ENCODE measurements around the gene RUNX3. TPM values are rescaled to one million over a fixed set of nuclear protein-coding genes. Genes with fewer than 3 reads are reported as not detected.

The RUNX3 gene
- total and polyA plus RNA-seq, 2 donors from 2014 or later = 0.47 to 7.9 TPM

DNA sequence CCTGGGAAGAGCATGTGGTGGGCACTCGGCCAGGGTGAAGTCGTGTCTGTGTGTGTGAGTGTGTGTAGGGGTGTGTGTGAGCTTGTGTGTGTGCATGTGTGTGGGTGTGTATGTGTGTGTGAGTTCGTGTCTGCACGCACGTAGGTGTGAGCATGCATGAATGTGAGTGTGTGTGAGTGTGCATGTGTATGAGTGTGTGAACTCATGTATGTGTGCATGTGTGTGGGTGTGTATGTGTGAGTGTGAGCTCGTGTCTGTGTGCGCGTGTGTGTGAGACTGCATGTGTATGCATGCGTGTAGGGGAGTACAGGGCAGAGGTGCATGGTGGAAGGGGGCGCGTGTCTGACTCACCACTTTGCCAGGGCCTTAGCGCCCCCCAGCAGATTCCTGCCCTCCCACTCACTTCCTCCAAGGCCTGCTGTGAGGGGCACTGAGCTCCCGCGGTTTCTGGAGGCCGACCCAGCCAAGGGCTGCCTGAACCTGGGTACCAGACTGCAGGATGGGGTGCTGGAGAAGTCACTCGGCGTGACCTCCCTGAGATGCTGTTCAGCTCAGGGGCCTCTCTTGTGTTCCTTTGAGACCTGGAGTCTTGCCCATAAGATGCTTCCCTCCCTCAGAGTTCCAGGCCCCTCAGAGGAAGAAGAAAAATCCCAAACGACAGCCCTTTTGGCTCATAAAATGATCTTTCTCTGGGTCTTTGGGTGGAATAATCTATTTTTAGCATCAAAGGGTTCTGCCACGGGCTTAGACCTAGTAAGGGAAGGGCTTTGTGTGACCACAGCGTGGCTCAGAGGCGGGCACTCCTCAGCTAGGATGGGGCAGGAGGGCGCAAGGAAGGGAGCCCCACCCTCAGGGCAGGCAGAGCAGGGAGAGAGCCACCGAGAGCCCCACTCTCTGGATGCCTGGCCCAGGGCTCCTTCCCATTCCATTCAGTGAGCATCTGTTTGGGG is 41.1 kb upstream of the RUNX3 start:
- DNase-seq = peak in 2 of 5 donors; percentile 26 to 57

DNA sequence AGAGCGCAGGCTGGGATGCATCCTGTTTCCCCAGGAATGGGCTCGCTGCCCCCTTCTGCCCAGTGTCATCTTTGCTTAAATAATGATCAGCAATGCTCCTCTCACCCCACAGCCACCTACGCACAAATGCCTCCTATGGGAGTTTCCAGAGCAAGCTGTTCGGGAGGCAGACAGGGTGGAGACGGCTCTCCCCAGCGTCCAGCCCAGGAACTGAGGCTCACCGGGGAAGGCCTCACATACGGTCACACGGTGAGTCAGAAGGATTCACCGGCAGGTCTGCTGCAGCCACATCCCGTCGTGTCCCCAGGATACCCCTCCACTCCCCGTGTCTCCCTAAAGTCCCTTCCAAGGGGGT is 40.3 kb upstream of the RUNX3 start:
- no peaks in the 10 kb centered on the region for H3K27me3 ChIP-seq (ENCODE audit: control insufficient read depth, insufficient read depth, low read length)
- H3K9ac ChIP-seq (ENCODE audit: low read length in 3 of 3) = no peak overlapping the region
- intact Hi-C loops (cut with DNase I) = no loop called here
- H3K4me1 ChIP-seq (ENCODE audit: control insufficient read depth in 2 of 3, insufficient read depth in 2 of 3, low read depth in 1 of 3, low read length in 3 of 3) = no peaks in the 10 kb centered on the region
- DNase-seq (peak in 2 of 5 donors; percentile 22 to 47), FAIRE-seq (no peak)
- no peaks in the 10 kb centered on the region for H3K36me3 ChIP-seq (ENCODE audit: control insufficient read depth in 2 of 3, insufficient read depth in 3 of 3, low read length in 3 of 3)
- H3K9me3 ChIP-seq (ENCODE audit: control insufficient read depth in 2 of 3, insufficient read depth in 1 of 3, low read length in 3 of 3) = peaks cover 0 to 7% (median 7%) of the 10 kb centered on the region in 3 donors
- H3K27ac ChIP-seq (ENCODE audit: low read depth in 2 of 2, low read length in 2 of 2) = no peak overlapping the region
- no peak overlapping the region for H3K4me3 ChIP-seq (ENCODE audit: low read length in 3 of 3)
- TF ChIP-seq, protein P1, sequence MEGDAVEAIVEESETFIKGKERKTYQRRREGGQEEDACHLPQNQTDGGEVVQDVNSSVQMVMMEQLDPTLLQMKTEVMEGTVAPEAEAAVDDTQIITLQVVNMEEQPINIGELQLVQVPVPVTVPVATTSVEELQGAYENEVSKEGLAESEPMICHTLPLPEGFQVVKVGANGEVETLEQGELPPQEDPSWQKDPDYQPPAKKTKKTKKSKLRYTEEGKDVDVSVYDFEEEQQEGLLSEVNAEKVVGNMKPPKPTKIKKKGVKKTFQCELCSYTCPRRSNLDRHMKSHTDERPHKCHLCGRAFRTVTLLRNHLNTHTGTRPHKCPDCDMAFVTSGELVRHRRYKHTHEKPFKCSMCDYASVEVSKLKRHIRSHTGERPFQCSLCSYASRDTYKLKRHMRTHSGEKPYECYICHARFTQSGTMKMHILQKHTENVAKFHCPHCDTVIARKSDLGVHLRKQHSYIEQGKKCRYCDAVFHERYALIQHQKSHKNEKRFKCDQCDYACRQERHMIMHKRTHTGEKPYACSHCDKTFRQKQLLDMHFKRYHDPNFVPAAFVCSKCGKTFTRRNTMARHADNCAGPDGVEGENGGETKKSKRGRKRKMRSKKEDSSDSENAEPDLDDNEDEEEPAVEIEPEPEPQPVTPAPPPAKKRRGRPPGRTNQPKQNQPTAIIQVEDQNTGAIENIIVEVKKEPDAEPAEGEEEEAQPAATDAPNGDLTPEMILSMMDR (IDR thresholded peaks at IDR 0.05; ENCODE audit: borderline replicate concordance, extremely low read depth, insufficient read depth) = no peak

More for the DNA sequence above, 41.1 kb upstream of the RUNX3 start:
- no peaks in the 10 kb centered on the region for H3K4me1 ChIP-seq (ENCODE audit: control insufficient read depth in 2 of 3, insufficient read depth in 2 of 3, low read depth in 1 of 3, low read length in 3 of 3)
- intact Hi-C loops (cut with DNase I) = no loop called here
- FAIRE-seq = no peak
- H3K27ac ChIP-seq (ENCODE audit: low read depth in 2 of 2, low read length in 2 of 2) = no peak overlapping the region
- peaks cover 0 to 10% (median 7%) of the 10 kb centered on the region in 3 donors for H3K9me3 ChIP-seq (ENCODE audit: control insufficient read depth in 2 of 3, insufficient read depth in 1 of 3, low read length in 3 of 3)
- no peaks in the 10 kb centered on the region for H3K36me3 ChIP-seq (ENCODE audit: control insufficient read depth in 2 of 3, insufficient read depth in 3 of 3, low read length in 3 of 3)
- H3K4me3 ChIP-seq (ENCODE audit: low read length in 3 of 3) = no peak overlapping the region
- TF ChIP-seq, protein P1 (IDR thresholded peaks at IDR 0.05; ENCODE audit: borderline replicate concordance, extremely low read depth, insufficient read depth) = no peak
- no peak overlapping the region for H3K9ac ChIP-seq (ENCODE audit: low read length in 3 of 3)
- H3K27me3 ChIP-seq (ENCODE audit: control insufficient read depth, insufficient read depth, low read length) = no peaks in the 10 kb centered on the region

DNA sequence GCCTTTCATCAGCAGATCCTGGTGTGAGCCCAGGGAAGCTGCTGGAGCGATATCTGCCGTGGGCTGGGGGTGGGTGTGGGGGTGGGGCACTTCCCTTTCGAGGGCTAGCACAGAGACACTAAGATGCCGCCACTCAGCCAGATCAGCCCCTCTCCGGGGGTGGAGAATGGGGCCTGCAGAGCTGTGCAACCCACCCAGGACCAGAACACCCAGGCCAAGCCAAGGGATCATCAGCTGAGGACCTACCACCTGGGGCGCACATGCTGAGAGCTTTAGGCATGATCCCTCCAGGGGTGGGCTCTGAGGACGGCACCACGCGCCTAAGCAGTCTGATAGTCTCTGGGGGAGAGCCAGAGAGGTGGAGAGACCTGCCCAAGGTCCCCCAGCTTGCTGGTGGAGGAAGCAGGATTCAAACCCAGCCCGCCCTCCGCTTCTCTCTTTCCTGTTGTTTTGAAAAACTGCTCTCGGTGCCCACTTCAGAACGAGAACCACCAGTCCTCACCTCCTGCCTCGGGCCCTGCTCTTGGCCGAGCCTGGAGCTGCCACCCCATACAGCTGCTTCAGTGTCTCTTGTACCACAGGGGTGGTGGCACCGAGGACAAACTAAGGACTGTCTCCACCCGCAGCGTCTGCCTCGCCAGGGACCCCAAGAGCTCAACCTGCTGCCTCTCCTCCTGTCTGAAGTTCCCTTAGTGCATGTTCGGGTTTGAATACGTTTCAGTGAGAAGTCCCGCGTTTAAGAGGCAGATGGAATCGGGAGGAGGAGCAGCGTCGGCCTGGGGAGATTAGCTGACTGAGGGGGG is 39.7 kb upstream of the RUNX3 start:
- intact Hi-C loops (cut with DNase I) = no loop called here
- Histone ChIP-seq H3K36me3 (ENCODE audit: control insufficient read depth in 2 of 3, insufficient read depth in 3 of 3, low read length in 3 of 3) (no peaks in the 10 kb centered on the region), H3K4me3 (ENCODE audit: low read length in 3 of 3) (no peak overlapping the region), H3K27ac (ENCODE audit: low read depth in 2 of 2, low read length in 2 of 2) (no peak overlapping the region), H3K9ac (ENCODE audit: low read length in 3 of 3) (no peak overlapping the region), H3K9me3 (ENCODE audit: control insufficient read depth in 2 of 3, insufficient read depth in 1 of 3, low read length in 3 of 3) (peaks cover 0 to 3% (median 3%) of the 10 kb centered on the region in 3 donors), H3K27me3 (ENCODE audit: control insufficient read depth, insufficient read depth, low read length) (no peaks in the 10 kb centered on the region), H3K4me1 (ENCODE audit: control insufficient read depth in 2 of 3, insufficient read depth in 2 of 3, low read depth in 1 of 3, low read length in 3 of 3) (no peaks in the 10 kb centered on the region)
- TF ChIP-seq, protein P1 (IDR thresholded peaks at IDR 0.05; ENCODE audit: borderline replicate concordance, extremely low read depth, insufficient read depth) = no peak
- FAIRE-seq (no peak), DNase-seq (peak in 1 of 5 donors; percentile 56)
